ENCODE measurements around the gene MICU1. TPM values are rescaled to one million over a fixed set of nuclear protein-coding genes. Genes with fewer than 3 reads are reported as not detected.

MICU1 gene
- total and polyA plus RNA-seq, 2 of the 13 experiments (the other 11 are each of a cell fraction or from before 2014, with no cell fraction given), result 32.5 to 56.1 TPM

DNA sequence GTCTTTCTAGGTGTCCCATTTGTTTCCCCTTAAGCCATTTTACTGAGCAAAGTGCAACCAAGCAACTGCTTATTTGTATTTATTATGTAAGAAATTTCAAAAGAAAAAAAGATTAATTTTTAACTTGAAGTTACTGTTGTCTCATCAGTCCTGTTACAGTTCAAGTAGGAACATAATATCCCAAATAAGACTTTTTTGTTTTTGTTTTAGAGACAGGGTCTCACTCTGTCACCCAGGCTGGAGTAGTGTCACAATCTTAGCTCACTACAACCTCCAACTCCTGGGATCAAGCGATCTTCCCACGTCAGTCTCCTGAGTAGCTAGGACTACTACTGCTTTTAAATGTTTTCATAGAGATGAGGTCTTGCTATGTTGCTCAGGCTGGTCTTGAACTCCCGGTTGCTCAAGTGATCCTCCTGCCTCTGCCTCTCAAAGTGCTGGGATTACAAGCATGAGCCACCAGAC lies 101.9 kb downstream of the MICU1 start (continued):
- TF ChIP-seq, protein P1, sequence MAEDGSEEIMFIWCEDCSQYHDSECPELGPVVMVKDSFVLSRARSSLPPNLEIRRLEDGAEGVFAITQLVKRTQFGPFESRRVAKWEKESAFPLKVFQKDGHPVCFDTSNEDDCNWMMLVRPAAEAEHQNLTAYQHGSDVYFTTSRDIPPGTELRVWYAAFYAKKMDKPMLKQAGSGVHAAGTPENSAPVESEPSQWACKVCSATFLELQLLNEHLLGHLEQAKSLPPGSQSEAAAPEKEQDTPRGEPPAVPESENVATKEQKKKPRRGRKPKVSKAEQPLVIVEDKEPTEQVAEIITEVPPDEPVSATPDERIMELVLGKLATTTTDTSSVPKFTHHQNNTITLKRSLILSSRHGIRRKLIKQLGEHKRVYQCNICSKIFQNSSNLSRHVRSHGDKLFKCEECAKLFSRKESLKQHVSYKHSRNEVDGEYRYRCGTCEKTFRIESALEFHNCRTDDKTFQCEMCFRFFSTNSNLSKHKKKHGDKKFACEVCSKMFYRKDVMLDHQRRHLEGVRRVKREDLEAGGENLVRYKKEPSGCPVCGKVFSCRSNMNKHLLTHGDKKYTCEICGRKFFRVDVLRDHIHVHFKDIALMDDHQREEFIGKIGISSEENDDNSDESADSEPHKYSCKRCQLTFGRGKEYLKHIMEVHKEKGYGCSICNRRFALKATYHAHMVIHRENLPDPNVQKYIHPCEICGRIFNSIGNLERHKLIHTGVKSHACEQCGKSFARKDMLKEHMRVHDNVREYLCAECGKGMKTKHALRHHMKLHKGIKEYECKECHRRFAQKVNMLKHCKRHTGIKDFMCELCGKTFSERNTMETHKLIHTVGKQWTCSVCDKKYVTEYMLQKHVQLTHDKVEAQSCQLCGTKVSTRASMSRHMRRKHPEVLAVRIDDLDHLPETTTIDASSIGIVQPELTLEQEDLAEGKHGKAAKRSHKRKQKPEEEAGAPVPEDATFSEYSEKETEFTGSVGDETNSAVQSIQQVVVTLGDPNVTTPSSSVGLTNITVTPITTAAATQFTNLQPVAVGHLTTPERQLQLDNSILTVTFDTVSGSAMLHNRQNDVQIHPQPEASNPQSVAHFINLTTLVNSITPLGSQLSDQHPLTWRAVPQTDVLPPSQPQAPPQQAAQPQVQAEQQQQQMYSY (CRISPR knock-in tag; IDR thresholded peaks at IDR 0.05), result no peak
- peak; percentile 62; the same call in 1 of the 2 replicates for TF ChIP-seq FOXJ3 (CRISPR knock-in tag; IDR thresholded peaks at IDR 0.05; ENCODE audit: borderline replicate concordance)
- TF ChIP-seq HOXA5 (CRISPR knock-in tag; IDR thresholded peaks at IDR 0.05), result peak; percentile 70; the same call in 1 of the 2 replicates
- TF ChIP-seq ZNF441 (CRISPR knock-in tag; IDR thresholded peaks at IDR 0.05; ENCODE audit: borderline replicate concordance), result no peak
- TF ChIP-seq NFYB (CRISPR knock-in tag; IDR thresholded peaks at IDR 0.05), result no peak
- TF ChIP-seq JUND (CRISPR knock-in tag; IDR thresholded peaks at IDR 0.05), result no peak
- no peak for TF ChIP-seq ATF1 (CRISPR knock-in tag; IDR thresholded peaks at IDR 0.05)
- TF ChIP-seq HNRNPUL1 (IDR thresholded peaks at IDR 0.05; ENCODE audit: low read depth, low read length), result no peak
- no peak for TF ChIP-seq ZNF331 (CRISPR knock-in tag; IDR thresholded peaks at IDR 0.05)
- TF ChIP-seq CENPX (CRISPR knock-in tag; IDR thresholded peaks at IDR 0.05), result no peak
- TF ChIP-seq MBD4 (IDR thresholded peaks at IDR 0.05; ENCODE audit: borderline replicate concordance, low read length), result no peak
- no peak for TF ChIP-seq ZNF577 (CRISPR knock-in tag; IDR thresholded peaks at IDR 0.05; ENCODE audit: borderline replicate concordance, low read depth)
- TF ChIP-seq TARDBP (CRISPR knock-in tag; IDR thresholded peaks at IDR 0.05), result no peak
- TF ChIP-seq, protein P2, sequence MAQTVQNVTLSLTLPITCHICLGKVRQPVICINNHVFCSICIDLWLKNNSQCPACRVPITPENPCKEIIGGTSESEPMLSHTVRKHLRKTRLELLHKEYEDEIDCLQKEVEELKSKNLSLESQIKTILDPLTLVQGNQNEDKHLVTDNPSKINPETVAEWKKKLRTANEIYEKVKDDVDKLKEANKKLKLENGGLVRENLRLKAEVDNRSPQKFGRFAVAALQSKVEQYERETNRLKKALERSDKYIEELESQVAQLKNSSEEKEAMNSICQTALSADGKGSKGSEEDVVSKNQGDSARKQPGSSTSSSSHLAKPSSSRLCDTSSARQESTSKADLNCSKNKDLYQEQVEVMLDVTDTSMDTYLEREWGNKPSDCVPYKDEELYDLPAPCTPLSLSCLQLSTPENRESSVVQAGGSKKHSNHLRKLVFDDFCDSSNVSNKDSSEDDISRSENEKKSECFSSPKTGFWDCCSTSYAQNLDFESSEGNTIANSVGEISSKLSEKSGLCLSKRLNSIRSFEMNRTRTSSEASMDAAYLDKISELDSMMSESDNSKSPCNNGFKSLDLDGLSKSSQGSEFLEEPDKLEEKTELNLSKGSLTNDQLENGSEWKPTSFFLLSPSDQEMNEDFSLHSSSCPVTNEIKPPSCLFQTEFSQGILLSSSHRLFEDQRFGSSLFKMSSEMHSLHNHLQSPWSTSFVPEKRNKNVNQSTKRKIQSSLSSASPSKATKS (CRISPR knock-in tag; IDR thresholded peaks at IDR 0.05), result no peak
- TF ChIP-seq ZNF678 (CRISPR knock-in tag; IDR thresholded peaks at IDR 0.05), result no peak
- peak; percentile 54 for TF ChIP-seq FOXA3 (CRISPR knock-in tag; IDR thresholded peaks at IDR 0.05)
- no peak for TF ChIP-seq ZNF570 (CRISPR knock-in tag; IDR thresholded peaks at IDR 0.05; ENCODE audit: borderline replicate concordance)
- TF ChIP-seq PCBP1 (IDR thresholded peaks at IDR 0.05; ENCODE audit: borderline replicate concordance, low read depth, low read length), result no peak
- TF ChIP-seq ZFP36L1 (CRISPR knock-in tag; IDR thresholded peaks at IDR 0.05), result no peak; the same call in 1 of the 2 replicates
- TF ChIP-seq CCAR2 (optimal IDR thresholded peaks at IDR 0.05; ENCODE audit: low read depth, low read length), result no peak
- TF ChIP-seq, protein P3, sequence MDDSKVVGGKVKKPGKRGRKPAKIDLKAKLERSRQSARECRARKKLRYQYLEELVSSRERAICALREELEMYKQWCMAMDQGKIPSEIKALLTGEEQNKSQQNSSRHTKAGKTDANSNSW (CRISPR knock-in tag; IDR thresholded peaks at IDR 0.05; ENCODE audit: borderline replicate concordance), result no peak
- no peak for TF ChIP-seq MYC (CRISPR knock-in tag; IDR thresholded peaks at IDR 0.05; ENCODE audit: borderline replicate concordance)
- no peak for TF ChIP-seq ZNF253 (CRISPR knock-in tag; IDR thresholded peaks at IDR 0.05; ENCODE audit: borderline replicate concordance)
- TF ChIP-seq, protein P4, sequence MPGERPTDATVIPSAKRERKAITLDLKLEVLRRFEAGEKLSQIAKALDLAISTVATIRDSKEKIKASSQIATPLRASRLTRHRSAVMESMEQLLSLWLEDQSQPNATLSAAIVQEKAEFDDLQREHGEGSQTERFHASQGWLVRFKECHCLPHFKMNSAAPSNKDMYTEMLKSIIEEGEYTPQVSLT (CRISPR knock-in tag; IDR thresholded peaks at IDR 0.05; ENCODE audit: borderline replicate concordance, low read depth), result no peak
- TF ChIP-seq PCBP2 (optimal IDR thresholded peaks at IDR 0.05; ENCODE audit: low read depth, low read length, poor library complexity, severe bottlenecking), result no peak
- TF ChIP-seq MED13 (CRISPR knock-in tag; IDR thresholded peaks at IDR 0.05), result peak; percentile 27; the same call in 1 of the 2 replicates

Measured in HepG2 (cell line).